Measurements from ENCODE around the gene VAPB.

- TF ChIP-seq POLR2A (IDR thresholded peaks at IDR 0.05) (no peak), CTCF (IDR thresholded peaks at IDR 0.05) (no peak)
These were observed 72.1 kb downstream of the VAPB start for GRCh38 chr20:58461104-58461503.

Measured in Peyer's patch (tissue), 4 donors.